Measurements from ENCODE around the gene SUGP1. TPM values are rescaled to one million over a fixed set of nuclear protein-coding genes. Genes with fewer than 3 reads are reported as not detected.

SUGP1 gene
- total and polyA plus RNA-seq, 3 donors from 2014 or later, result 87.4 to 98.8 (median 89.8) TPM

GRCh38 chr19:19230999-19231398 is 89.3 kb downstream of the SUGP1 start:
- no peak overlapping the region for H3K27ac ChIP-seq
- H3K9me3 ChIP-seq, result no peaks in the 10 kb centered on the region
- intact Hi-C loops (cut with DNase I; ENCODE audit: low total_unique reads), result no loop called here
- DNase-seq, result no peak
- no peaks in the 10 kb centered on the region for H3K36me3 ChIP-seq (ENCODE audit: low read depth, missing control alignments)
- H3K4me3 ChIP-seq, result no peak overlapping the region
- 71 to 86% methylated on average over 5 to 9 of the region's 9 CpGs for WGBS, 2 donors
- no peak for TF ChIP-seq POLR2A (IDR thresholded peaks at IDR 0.05)
- no peak for TF ChIP-seq CTCF (IDR thresholded peaks at IDR 0.05)
- H3K4me1 ChIP-seq, result no peaks in the 10 kb centered on the region
- H3K27me3 ChIP-seq, result no peaks in the 10 kb centered on the region

GRCh38 chr19:19229701-19230100 is 90.6 kb downstream of the SUGP1 start:
- intact Hi-C loops (cut with DNase I; ENCODE audit: low total_unique reads), result no loop called here
- no peaks in the 10 kb centered on the region for H3K4me1 ChIP-seq
- TF ChIP-seq POLR2A (IDR thresholded peaks at IDR 0.05), result no peak
- no peak for TF ChIP-seq CTCF (IDR thresholded peaks at IDR 0.05)
- no peaks in the 10 kb centered on the region for H3K27me3 ChIP-seq
- no peak overlapping the region for H3K4me3 ChIP-seq
- no peaks in the 10 kb centered on the region for H3K9me3 ChIP-seq
- no peak for DNase-seq
- no peak overlapping the region for H3K27ac ChIP-seq
- H3K36me3 ChIP-seq (ENCODE audit: low read depth, missing control alignments), result no peaks in the 10 kb centered on the region
- 67 to 75% methylated on average over 3 of the region's 3 CpGs for WGBS, 2 donors

- no peaks in the 10 kb centered on the region for H3K9me3 ChIP-seq
- H3K4me3 ChIP-seq, result no peak overlapping the region
- DNase-seq, result no peak
- no peaks in the 10 kb centered on the region for H3K27me3 ChIP-seq
- 70 to 100% methylated on average over 1 to 4 of the region's 4 CpGs for WGBS, 2 donors
- no peaks in the 10 kb centered on the region for H3K4me1 ChIP-seq
- H3K27ac ChIP-seq, result no peak overlapping the region
- TF ChIP-seq POLR2A (IDR thresholded peaks at IDR 0.05) (no peak), CTCF (IDR thresholded peaks at IDR 0.05) (no peak)
- H3K36me3 ChIP-seq (ENCODE audit: low read depth, missing control alignments), result no peaks in the 10 kb centered on the region
- intact Hi-C loops (cut with DNase I; ENCODE audit: low total_unique reads), result no loop called here
Measured at GRCh38 chr19:19227217-19227616, 93.1 kb downstream of the SUGP1 start.

GRCh38 chr19:19226663-19227062 is 93.6 kb downstream of the SUGP1 start:
- Histone ChIP-seq H3K9me3 (no peaks in the 10 kb centered on the region), H3K36me3 (ENCODE audit: low read depth, missing control alignments) (no peaks in the 10 kb centered on the region), H3K4me1 (no peaks in the 10 kb centered on the region), H3K4me3 (no peak overlapping the region), H3K27me3 (no peaks in the 10 kb centered on the region), H3K27ac (no peak overlapping the region)
- 20 to 56% methylated on average over 1 to 10 of the region's 10 CpGs for WGBS, 2 donors
- intact Hi-C loops (cut with DNase I; ENCODE audit: low total_unique reads), result no loop called here
- TF ChIP-seq POLR2A (IDR thresholded peaks at IDR 0.05) (no peak), CTCF (IDR thresholded peaks at IDR 0.05) (no peak)
- DNase-seq, result no peak

- H3K36me3 ChIP-seq (ENCODE audit: low read depth, missing control alignments), result no peaks in the 10 kb centered on the region
- TF ChIP-seq CTCF (IDR thresholded peaks at IDR 0.05) (no peak), POLR2A (IDR thresholded peaks at IDR 0.05) (no peak)
- DNase-seq, result no peak
- 73 to 84% methylated on average over 5 of the region's 5 CpGs for WGBS, 2 donors
- intact Hi-C loops (cut with DNase I; ENCODE audit: low total_unique reads), result no loop called here
- H3K27me3 ChIP-seq, result no peaks in the 10 kb centered on the region
- H3K4me3 ChIP-seq, result no peak overlapping the region
- H3K9me3 ChIP-seq, result no peaks in the 10 kb centered on the region
- H3K27ac ChIP-seq, result no peak overlapping the region
- no peaks in the 10 kb centered on the region for H3K4me1 ChIP-seq
Measured at GRCh38 chr19:19226204-19226603, 94.1 kb downstream of the SUGP1 start.

Measured in testis (tissue), 3 donors.